Chondrocyte (in vitro differentiated cells): ENCODE data around the gene ZNF397. TPM values are rescaled to one million over a fixed set of nuclear protein-coding genes. Genes with fewer than 3 reads are reported as not detected.

Experiments
- DNase-seq: peaks from one replicate; pipeline ENCODE4 v3.0.0; 2021; ENCODE audit warnings: mixed read lengths, low spot score
- H3K27ac Mint-ChIP-seq: one replicate; pipeline ENCODE4 v1.8.0; 2021; ENCODE audit warnings: mild to moderate bottlenecking, moderate library complexity, mixed read lengths; ENCODE audit not compliant: unreplicated experiment
- H3K27me3 Mint-ChIP-seq: 2 replicates; pipeline ENCODE4 v1.8.0; 2021; ENCODE audit warnings: low read depth, mixed read lengths
- H3K36me3 Mint-ChIP-seq: 2 replicates; pipeline ENCODE4 v1.8.0; 2021; ENCODE audit warnings: low read depth, mixed read lengths
- H3K4me1 Mint-ChIP-seq: 2 replicates; pipeline ENCODE4 v1.8.0; 2021; ENCODE audit warnings: low read depth, mild to moderate bottlenecking, mixed read lengths
- H3K4me3 Mint-ChIP-seq: one replicate; pipeline ENCODE4 v1.8.0; 2021; ENCODE audit warnings: mild to moderate bottlenecking, moderate library complexity, mixed read lengths; ENCODE audit not compliant: unreplicated experiment
- H3K9me3 Mint-ChIP-seq: 2 replicates; pipeline ENCODE4 v1.8.0; 2021; ENCODE audit warnings: low read depth, mixed read lengths
- CTCF ChIP-seq: fragments of 200-600 bp; sonication (generic); IDR thresholded peaks from 2 replicates; pipeline ENCODE4 v1.5.0; 2021; ENCODE audit warnings: antibody characterized with exemption, mild to moderate bottlenecking, moderate library complexity
- total RNA-seq: library from RNA; stranded (reverse); gene quantifications from 3 replicates; pipeline ENCODE4 v1.2.1, GENCODE V29; 2021

The ZNF397 gene
- total RNA-seq, 1 donor from 2014 or later: 12.1 TPM

- Mint-ChIP-seq H3K9me3 (peaks cover 37% of the 10 kb centered on the region), H3K27ac (no peak overlapping the region)
- no peak for DNase-seq
These were observed 41.5 kb downstream of the ZNF397 start for GRCh38 chr18:35282353-35282752.

GRCh38 chr18:35283923-35284794, 43.3 kb downstream of the ZNF397 start:
- Mint-ChIP-seq H3K4me3 (no peak overlapping the region), H3K27ac (no peak overlapping the region), H3K9me3 (peaks cover 30% of the 10 kb centered on the region), H3K27me3 (no peaks in the 10 kb centered on the region), H3K36me3 (peaks cover 18% of the 10 kb centered on the region), H3K4me1 (peaks cover 10% of the 10 kb centered on the region)
- DNase-seq: no peak
- no peak for TF ChIP-seq CTCF

More at GRCh38 chr18:35282353-35282752, 41.5 kb downstream of the ZNF397 start:
- Mint-ChIP-seq H3K4me1 (peaks cover 4% of the 10 kb centered on the region), H3K27me3 (no peaks in the 10 kb centered on the region), H3K36me3 (peaks cover 22% of the 10 kb centered on the region), H3K4me3 (no peak overlapping the region)
- no peak for TF ChIP-seq CTCF

- Mint-ChIP-seq H3K36me3 (peaks cover 19% of the 10 kb centered on the region), H3K4me3 (no peak overlapping the region), H3K4me1 (peaks cover 15% of the 10 kb centered on the region), H3K27me3 (no peaks in the 10 kb centered on the region), H3K9me3 (peaks cover 27% of the 10 kb centered on the region), H3K27ac (no peak overlapping the region)
- no peak for DNase-seq
- TF ChIP-seq CTCF: no peak
These were observed 44.0 kb downstream of the ZNF397 start for GRCh38 chr18:35284841-35285240.

- Mint-ChIP-seq H3K36me3 (peaks cover 16% of the 10 kb centered on the region), H3K4me1 (peaks cover 25% of the 10 kb centered on the region), H3K27ac (peak overlapping the region; percentile 93), H3K4me3 (peak overlapping the region; percentile 96), H3K9me3 (peaks cover 17% of the 10 kb centered on the region), H3K27me3 (no peaks in the 10 kb centered on the region)
- TF ChIP-seq CTCF: no peak
- no peak for DNase-seq
These were observed 48.5 kb downstream of the ZNF397 start for GRCh38 chr18:35289293-35289692.

GRCh38 chr18:35289727-35290093, 48.9 kb downstream of the ZNF397 start:
- no peak for TF ChIP-seq CTCF
- H3K27me3 Mint-ChIP-seq: no peaks in the 10 kb centered on the region
- peaks cover 25% of the 10 kb centered on the region for H3K4me1 Mint-ChIP-seq
- H3K4me3 Mint-ChIP-seq: peak overlapping the region; percentile 96
- peak overlapping the region; percentile 93 for H3K27ac Mint-ChIP-seq
- peaks cover 17% of the 10 kb centered on the region for H3K9me3 Mint-ChIP-seq
- DNase-seq: no peak
- H3K36me3 Mint-ChIP-seq: peaks cover 19% of the 10 kb centered on the region
